COLO668 (cell line): ENCODE data around the gene PDE5A.
"Not testable (repeated sequence)": the region's sequence is repeated elsewhere in the genome, so short reads cannot be mapped to it uniquely, and the experiment has no call there.

Experiments
- DNase-seq: peaks from one replicate; lab custom pipeline; 2025; ENCODE audit not compliant: unreplicated experiment; lab: John Stamatoyannopoulos, UW

The PDE5A gene

GRCh38 chr4:119478446-119479179 is 150.0 kb downstream of the PDE5A start:
- peak; percentile 43 for DNase-seq

GRCh38 chr4:119477412-119478053 is 151.1 kb downstream of the PDE5A start:
- no peak for DNase-seq

DNA sequence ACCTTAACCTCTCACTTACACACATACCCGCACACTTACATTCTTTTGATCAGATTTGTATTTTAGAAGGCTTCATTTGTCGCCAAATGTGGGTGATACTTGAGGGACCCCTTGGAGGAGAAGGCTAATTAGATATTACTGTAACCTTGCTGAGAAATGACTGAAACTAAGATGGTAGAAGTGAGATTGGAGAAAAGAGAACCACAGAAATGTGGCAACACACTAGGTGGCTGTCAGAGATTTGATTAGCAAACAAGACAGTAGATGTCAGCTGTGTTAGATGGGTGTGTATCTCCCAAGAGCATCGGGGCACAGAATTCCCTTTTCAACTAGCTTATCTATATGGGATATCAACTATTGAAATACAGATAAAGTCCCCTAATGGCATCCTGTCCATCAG is 157.3 kb downstream of the PDE5A start:
- DNase-seq: no peak

GRCh38 chr4:119470737-119471063 is 157.9 kb downstream of the PDE5A start:
- DNase-seq: not testable (repeated sequence)

- not testable (repeated sequence) for DNase-seq
Observed at GRCh38 chr4:119470021-119470736, 158.4 kb downstream of the PDE5A start.

GRCh38 chr4:119469039-119469438 is 159.6 kb downstream of the PDE5A start:
- DNase-seq: not testable (repeated sequence)

GRCh38 chr4:119462733-119463132 is 165.9 kb downstream of the PDE5A start:
- DNase-seq: peak; percentile 12

DNA sequence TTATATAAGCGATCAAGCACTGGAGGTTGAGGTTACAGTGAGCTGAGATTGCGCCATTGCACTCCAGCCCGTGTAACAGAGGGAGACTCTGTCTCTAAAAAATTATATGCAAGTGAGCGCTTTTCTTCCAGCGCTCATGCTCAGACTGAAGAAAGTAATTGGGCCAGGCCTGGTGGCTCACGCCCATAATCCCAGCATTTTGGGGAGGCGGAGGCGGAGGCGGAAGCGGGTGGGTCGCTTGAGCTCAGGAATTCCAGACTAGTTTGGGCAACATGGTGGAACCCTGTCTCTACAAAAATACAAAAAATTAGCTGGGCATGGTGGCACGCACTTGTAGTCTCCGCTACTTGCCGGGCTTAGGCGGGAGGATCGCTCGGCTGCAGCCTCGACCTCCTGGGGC is 172.9 kb downstream of the PDE5A start:
- DNase-seq: peak; percentile 2

- peak; percentile 96 for DNase-seq
Observed at GRCh38 chr4:119454491-119455270, 173.9 kb downstream of the PDE5A start.

GRCh38 chr4:119454151-119454490 is 174.5 kb downstream of the PDE5A start:
- not testable (repeated sequence) for DNase-seq

DNA sequence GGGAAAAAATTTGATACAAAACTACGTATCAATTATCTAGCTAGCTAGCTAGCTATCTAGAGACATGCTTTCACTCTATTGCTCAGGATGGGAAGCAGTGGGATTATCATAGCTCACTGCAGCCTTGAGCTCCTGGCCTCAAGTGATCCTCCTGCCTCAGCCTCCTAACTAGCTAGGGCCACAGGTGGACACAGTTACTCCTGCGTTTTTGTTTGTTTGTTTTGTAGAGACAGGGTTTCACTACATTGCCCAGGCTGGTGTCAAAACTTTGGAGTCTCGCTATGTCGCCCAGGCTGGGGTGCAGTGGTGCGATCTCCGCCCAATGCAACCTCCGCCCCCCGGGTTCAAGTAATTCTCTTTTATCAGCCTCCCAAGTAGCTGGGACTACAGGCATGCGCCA is 175.3 kb downstream of the PDE5A start:
- not testable (repeated sequence) for DNase-seq

GRCh38 chr4:119449851-119450250 is 178.8 kb downstream of the PDE5A start:
- not testable (repeated sequence) for DNase-seq
